ENCODE data around the gene SLC2A4RG. TPM values are rescaled to one million over a fixed set of nuclear protein-coding genes. Genes with fewer than 3 reads are reported as not detected.

Gene SLC2A4RG
- polyA plus RNA-seq, 3 donors from 2014 or later, result 1.5 to 3.6 (median 3.2) TPM

DNA sequence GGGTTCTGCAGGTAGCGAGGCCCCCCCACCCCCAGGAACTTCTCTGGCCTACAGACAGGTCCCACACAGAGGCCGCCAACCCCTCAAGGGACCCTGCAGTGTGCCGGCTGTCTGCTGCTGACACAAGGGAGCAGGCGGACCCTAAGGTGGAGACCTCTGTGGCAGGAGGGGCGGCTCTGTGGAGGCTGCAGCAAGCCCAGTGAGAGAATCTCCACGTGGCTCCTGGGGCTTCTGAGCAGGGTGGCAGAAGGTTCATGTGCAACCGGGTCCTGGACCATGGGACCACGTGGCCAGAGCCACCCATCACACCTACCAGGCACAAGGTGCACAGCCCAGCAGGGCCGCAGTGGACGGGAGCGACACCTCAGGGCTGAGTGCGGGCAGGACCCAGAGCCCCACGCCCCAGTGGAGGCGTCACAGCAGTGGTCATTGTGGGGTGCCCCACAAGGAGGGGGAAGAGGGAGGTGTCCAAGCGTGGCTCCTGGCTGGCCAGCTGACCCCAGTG lies 36.1 kb upstream of the SLC2A4RG start:
- peaks cover 0 to 6% (median 3%) of the 10 kb centered on the region in 3 donors for H3K36me3 Mint-ChIP-seq
- H3K4me1 Mint-ChIP-seq, result peaks cover 18 to 25% of the 10 kb centered on the region in 2 donors
- H3K4me3 Mint-ChIP-seq, result no peak overlapping the region
- peaks cover 0 to 5% (median 2%) of the 10 kb centered on the region in 3 donors for H3K27me3 Mint-ChIP-seq (ENCODE audit: low read depth in 3 of 3)
- H3K9me3 Mint-ChIP-seq, result no peaks in the 10 kb centered on the region
- no peak overlapping the region for H3K27ac Mint-ChIP-seq
- no peak for DNase-seq

DNA sequence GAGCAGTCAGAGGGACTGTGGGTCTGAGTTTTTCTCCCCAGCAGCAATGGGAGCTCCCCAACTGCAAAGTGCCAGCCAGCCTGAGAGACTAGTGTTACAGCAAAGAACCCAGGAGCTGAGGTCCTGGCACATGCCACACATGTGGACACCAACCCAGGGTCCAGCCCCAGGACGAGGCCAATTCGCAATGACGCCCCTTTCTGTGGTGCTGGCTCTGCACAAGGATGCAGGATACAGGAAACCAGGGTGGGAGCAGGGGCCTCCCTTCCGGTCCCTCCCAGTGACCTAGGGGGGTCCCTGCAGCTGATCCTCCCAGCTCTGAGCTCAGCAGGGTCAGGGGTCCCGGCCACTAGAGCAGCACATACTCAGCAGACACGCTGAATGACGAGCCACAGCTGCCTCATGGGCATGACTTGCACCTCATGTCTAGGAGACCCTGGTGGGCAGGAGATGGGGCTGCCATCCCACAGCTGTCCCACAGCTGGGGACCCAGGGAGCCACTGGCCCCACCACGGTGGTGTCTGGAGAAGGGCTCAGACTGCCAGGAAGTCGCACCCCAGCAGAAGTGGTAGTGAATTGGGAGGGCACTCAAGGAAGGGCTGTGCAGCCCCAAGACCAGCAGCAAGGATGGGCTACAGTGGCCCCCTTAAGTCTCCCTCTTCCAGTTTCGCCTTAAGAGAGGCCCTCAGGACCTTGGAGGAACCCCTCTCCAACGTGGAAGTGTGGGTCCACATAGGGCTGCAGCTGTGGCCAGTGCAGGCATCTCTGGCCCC lies 35.4 kb upstream of the SLC2A4RG start:
- DNase-seq, result no peak
- Mint-ChIP-seq H3K36me3 (peaks cover 0 to 9% (median 3%) of the 10 kb centered on the region in 3 donors), H3K9me3 (no peaks in the 10 kb centered on the region), H3K4me1 (peaks cover 24 to 32% of the 10 kb centered on the region in 2 donors), H3K27me3 (ENCODE audit: low read depth in 3 of 3) (peaks cover 0 to 7% (median 5%) of the 10 kb centered on the region in 3 donors), H3K27ac (no peak overlapping the region), H3K4me3 (peak overlapping the region in 1 of 5 donors; percentile 32)

DNA sequence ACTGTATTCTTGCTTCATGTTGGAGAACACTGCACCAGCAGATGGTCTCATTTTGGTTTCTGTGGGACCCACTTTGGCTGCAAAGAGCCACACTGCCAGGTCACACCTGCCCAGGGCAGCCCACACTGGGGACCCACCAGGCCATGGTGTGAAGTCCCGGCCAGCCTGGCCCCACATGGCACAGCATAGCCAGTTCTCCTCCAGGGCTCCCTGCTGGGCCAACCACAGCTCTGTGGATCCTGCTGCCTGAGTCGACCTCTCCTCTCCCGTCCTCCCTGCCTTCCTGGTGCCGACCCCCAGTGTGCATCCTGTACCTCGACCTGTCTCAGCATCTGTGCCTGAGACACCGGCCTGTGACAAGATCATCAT lies 34.8 kb upstream of the SLC2A4RG start:
- Mint-ChIP-seq H3K4me3 (no peak overlapping the region), H3K9me3 (no peaks in the 10 kb centered on the region), H3K4me1 (peaks cover 27 to 34% of the 10 kb centered on the region in 2 donors)

DNA sequence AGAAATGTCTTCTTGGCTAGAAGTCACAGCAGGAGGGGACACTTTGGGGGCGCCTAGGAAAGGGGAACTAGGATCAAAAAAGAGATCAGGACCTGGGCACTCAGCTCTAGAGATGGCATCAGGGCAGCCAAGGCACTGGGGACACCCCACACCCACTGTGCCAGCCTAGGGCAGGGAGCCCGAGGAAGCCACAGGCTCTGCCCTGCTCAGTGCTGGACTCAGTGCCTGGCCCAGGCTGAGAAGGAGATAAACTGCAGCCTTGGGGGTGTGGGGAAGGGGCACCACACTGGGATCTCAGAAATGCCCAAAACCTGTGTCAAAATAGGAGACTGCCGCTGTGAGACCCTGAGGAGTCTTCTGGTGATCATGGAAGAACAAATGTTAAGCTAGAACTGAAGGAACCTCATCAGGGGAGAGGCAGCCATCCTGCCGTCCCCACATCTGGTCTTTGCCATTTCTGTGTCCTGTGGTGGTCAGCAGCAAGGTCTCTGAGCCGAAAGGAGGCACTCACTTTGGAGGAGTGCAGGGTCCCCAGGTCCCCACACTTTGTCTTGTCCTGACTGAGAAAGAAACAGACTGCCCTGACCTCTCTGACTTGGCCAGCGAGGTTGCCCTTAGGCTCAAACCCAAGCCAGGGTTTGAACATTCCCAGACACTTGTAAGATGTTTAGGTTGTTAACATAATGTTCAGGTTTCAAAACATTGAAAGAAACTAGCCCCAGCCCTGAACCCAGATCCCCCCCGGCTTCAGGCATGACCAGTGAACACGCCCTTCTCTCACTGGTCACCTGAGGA lies 34.1 kb upstream of the SLC2A4RG start:
- Mint-ChIP-seq H3K27me3 (ENCODE audit: low read depth in 3 of 3) (peaks cover 0 to 7% (median 5%) of the 10 kb centered on the region in 3 donors), H3K4me3 (peak overlapping the region in 4 of 5 donors; percentile 35 to 50 (median 40)), H3K4me1 (peaks cover 31 to 39% of the 10 kb centered on the region in 2 donors), H3K36me3 (peaks cover 0 to 12% (median 5%) of the 10 kb centered on the region in 3 donors), H3K27ac (peak overlapping the region in 4 of 6 donors; percentile 24 to 88 (median 66)), H3K9me3 (no peaks in the 10 kb centered on the region)
- no peak for DNase-seq

More for the DNA sequence above, 34.8 kb upstream of the SLC2A4RG start:
- Mint-ChIP-seq H3K27ac (peak overlapping the region in 3 of 6 donors; percentile 48 to 72 (median 59)), H3K27me3 (ENCODE audit: low read depth in 3 of 3) (peaks cover 0 to 7% (median 5%) of the 10 kb centered on the region in 3 donors), H3K36me3 (peaks cover 0 to 9% (median 3%) of the 10 kb centered on the region in 3 donors)
- no peak for DNase-seq

DNA sequence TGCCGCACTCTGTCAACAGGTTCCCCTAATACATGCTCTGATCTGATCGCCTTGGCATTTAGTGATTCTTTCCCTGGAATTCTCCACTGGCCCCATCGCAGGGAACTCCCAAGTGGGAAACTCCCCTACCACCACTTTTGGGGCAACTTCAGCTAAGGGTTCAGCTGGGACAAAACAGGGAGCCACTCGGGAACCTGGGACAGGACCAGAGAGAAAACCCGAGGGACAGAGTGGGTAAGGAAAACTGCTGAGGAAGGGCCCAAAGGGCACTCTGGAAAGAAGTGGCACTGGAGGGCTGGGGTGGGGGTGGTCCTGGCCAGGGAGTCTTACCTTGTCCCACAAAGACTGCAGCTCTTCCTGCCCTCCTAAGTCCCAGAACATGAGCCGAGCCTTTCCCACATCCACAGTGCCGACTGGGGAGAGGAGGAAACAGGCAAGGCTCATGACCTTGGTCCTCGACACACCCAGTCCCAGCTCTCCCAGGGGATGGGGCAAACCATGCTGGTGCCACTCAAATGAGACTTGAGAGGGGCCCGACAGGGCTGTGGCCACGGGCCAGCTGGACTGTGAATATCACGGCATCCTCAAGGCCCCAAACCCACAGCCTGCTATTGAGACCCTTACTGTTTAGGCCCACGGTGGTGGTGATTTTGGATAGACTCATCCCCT lies 33.4 kb upstream of the SLC2A4RG start:
- peaks cover 38 to 46% of the 10 kb centered on the region in 2 donors for H3K4me1 Mint-ChIP-seq
- peaks cover 0 to 19% (median 9%) of the 10 kb centered on the region in 3 donors for H3K36me3 Mint-ChIP-seq
- peak overlapping the region; percentile 83 to 91 (median 88) for H3K27ac Mint-ChIP-seq
- no peak for DNase-seq
- H3K9me3 Mint-ChIP-seq, result no peaks in the 10 kb centered on the region
- H3K4me3 Mint-ChIP-seq, result peak overlapping the region; percentile 84 to 89 (median 85)
- H3K27me3 Mint-ChIP-seq (ENCODE audit: low read depth in 3 of 3), result peaks cover 0 to 10% (median 5%) of the 10 kb centered on the region in 3 donors

DNA sequence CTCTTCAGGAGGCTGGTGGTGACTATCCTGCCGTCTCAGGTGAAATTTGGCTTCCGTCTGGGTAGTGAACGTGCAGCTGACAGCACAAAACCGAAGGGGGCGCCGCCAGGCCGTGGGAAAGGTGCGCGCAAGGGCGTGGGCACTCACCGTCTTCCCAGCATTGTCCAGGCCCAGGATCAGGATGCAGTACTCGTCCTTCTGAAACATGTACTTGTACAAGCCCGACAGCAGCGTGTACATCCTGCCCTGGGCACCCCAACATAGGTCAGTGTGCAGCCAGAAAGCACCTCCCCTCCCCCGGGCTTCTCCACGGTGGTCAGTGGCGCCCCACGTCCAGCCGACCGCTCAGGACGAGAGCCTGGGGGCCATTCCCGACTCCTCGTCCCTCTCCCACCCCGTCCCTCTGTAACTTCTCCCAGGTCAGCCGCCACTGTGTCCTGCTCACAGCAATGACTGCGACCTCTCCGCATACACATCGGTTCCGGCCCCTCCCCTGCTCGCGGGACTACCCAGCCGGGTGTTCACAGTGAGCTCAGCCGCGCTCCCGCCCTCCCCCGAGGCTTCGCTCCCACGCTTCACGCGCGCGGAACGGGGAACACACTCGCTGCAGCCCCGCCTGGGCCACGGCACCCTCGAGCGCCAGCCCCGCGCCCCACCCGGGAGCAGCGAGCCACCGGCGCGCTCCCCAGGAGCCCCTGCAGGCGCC lies 32.6 kb upstream of the SLC2A4RG start:
- Mint-ChIP-seq H3K27ac (peak overlapping the region; percentile 83 to 91 (median 88)), H3K27me3 (ENCODE audit: low read depth in 3 of 3) (peaks cover 0 to 11% (median 5%) of the 10 kb centered on the region in 3 donors), H3K4me3 (peak overlapping the region; percentile 84 to 89 (median 85)), H3K9me3 (no peaks in the 10 kb centered on the region), H3K36me3 (peaks cover under 1 to 22% (median 10%) of the 10 kb centered on the region in 3 donors), H3K4me1 (peaks cover 44 to 48% of the 10 kb centered on the region in 2 donors)
- DNase-seq, result peak; percentile 42 to 48 (median 47)

DNA sequence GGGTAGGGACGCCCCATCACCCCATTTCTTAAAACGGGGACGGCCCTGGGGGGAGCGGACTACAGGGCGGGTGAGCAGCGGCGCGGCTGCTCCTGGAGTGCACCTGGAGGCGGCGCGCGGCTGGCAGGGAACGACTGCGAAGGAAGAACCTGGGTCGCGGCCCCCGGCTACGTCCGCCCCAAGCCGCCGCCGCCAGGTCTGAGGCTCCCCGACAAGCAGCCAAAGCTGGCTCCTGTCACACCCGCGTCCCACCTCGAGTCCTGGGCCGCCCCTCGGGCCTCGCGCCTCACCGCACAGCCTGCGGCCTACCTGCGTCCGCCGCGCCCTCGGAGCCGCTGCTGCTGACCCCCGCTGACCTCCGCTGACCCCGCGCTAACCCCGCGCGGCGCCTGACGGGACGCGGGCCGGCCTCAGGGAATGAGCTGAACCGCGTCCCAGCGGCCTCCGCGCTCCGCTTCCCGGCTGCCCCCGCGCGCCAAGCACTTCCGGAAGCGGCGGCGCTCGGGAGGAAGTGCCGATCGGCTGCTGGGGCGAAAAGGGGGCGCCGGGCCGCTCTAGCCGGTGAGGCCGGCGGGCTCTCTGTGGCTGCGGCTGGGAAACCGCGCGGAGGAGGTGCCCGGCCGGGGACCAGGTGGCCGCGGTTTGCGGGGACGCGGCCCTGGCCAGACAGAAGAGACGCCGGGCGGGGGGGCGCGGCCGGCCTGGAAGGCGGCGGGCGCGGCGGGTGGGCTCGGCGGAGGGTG lies 31.8 kb upstream of the SLC2A4RG start, which contains the start of the genes ARFRP1 and ZGPAT:
Gene ARFRP1 (minus strand): TSS at position 419 of the 743 bp plus-strand sequence. CDS start 885 bp downstream, outside the sequence.
Gene ZGPAT (plus strand): TSS at position 482 of the 743 bp plus-strand sequence. CDS start 542 bp downstream, outside the sequence.
- H3K9me3 Mint-ChIP-seq, result no peaks in the 10 kb centered on the region
- H3K27ac Mint-ChIP-seq, result peak within 1 kb of the TSS; percentile 83 to 91 (median 88)
- peaks cover 0 to 11% (median 5%) of the 10 kb centered on the region in 3 donors for H3K27me3 Mint-ChIP-seq (ENCODE audit: low read depth in 3 of 3)
- peak; percentile 85 to 88 (median 88) for DNase-seq
- peaks cover 51 to 52% of the 10 kb centered on the region in 2 donors for H3K4me1 Mint-ChIP-seq
- peaks cover 8 to 29% (median 15%) of the 10 kb centered on the region in 3 donors for H3K36me3 Mint-ChIP-seq
- peak within 1 kb of the TSS; percentile 84 to 89 (median 85) for H3K4me3 Mint-ChIP-seq

DNA sequence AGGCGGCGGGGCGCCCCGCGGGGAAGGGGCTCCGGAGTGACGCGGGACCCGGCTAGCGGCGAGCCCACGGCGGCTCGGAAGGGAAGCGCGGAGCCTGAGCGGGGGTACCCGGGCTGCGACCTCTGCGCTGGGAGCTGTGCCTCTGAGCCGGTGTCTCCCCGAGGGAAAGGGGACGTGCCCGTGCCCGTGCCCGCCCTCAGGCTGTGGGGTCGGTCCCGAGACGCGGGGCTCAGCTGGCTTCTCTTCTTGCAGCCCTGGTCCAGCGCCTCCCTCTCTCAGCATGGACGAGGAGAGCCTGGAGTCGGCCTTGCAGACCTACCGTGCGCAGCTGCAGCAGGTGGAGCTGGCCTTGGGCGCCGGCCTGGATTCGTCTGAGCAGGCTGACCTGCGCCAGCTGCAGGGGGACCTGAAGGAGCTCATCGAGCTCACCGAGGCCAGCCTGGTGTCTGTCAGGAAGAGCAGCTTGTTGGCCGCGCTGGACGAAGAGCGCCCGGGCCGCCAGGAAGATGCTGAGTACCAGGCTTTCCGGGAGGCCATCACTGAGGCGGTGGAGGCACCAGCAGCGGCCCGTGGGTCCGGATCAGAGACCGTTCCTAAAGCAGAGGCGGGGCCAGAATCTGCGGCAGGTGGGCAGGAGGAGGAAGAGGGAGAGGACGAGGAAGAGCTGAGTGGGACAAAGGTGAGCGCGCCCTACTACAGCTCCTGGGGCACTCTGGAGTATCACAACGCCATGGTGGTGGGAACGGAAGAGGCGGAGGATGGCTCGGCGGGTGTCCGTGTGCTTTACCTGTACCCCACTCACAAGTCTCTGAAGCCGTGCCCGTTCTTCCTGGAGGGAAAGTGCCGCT lies 31.1 kb upstream of the SLC2A4RG start:
- Mint-ChIP-seq H3K4me3 (peak overlapping the region; percentile 60 to 78 (median 74)), H3K36me3 (peaks cover 10 to 31% (median 15%) of the 10 kb centered on the region in 3 donors), H3K27me3 (ENCODE audit: low read depth in 3 of 3) (peaks cover 0 to 11% (median 5%) of the 10 kb centered on the region in 3 donors), H3K9me3 (no peaks in the 10 kb centered on the region), H3K27ac (peak overlapping the region in 5 of 6 donors; percentile 49 to 89 (median 61)), H3K4me1 (peaks cover 51 to 55% of the 10 kb centered on the region in 2 donors)
- DNase-seq, result peak in 1 of 3 donors; percentile 30

DNA sequence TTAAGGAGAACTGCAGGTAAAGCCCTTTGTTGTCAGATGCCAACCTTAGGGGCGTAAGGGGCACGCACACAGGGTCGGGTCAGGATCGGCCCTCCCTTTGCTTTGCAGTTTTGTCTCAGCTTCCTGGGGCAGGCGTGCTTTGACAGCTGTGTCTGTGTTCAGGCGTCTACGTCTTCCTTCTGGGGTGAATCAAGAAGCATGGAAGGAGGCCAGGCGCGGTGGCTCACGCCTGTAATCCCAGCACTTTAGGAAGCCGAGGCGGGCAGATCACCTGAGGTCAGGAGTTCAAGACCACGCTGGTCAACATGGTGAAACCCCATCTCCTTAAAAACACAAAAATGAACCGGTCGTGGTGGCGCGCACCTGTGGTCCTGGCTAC lies 30.4 kb upstream of the SLC2A4RG start:
- Mint-ChIP-seq H3K4me3 (peak overlapping the region; percentile 60 to 78 (median 74)), H3K9me3 (no peaks in the 10 kb centered on the region), H3K36me3 (peaks cover 10 to 35% (median 15%) of the 10 kb centered on the region in 3 donors), H3K27me3 (ENCODE audit: low read depth in 3 of 3) (peaks cover 0 to 11% (median 5%) of the 10 kb centered on the region in 3 donors), H3K27ac (peak overlapping the region in 4 of 6 donors; percentile 57 to 89 (median 72)), H3K4me1 (peaks cover 51 to 55% of the 10 kb centered on the region in 2 donors)
- no peak for DNase-seq

DNA sequence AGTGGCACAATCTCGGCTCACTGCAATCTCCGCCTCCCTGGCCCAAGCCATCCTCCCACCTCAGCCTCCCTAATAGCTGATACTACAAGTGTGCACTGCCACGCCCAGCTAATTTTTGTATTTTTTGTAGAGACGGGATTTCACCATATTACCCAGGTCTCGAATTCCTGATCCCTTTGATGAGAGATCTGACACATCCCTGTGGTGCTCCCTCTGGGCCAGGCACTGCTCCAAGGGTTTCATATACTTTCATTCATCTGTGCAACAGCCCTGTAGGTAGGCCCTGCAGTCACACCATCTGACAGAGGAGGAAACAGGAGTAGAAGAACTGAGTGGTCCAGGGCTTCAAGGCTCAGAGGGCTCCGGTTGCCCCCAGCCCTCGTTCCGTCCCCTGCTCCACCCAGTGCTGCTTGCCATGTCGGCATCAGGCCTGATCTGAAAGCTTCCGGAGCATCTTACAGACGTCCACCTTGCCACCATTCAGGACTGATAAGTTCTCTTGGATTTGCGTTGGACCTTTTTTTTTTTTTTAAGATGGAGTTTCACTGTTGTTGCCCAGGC lies 28.4 kb upstream of the SLC2A4RG start:
- peak overlapping the region in 1 of 6 donors; percentile 19 for H3K27ac Mint-ChIP-seq
- no peak for DNase-seq
- H3K9me3 Mint-ChIP-seq, result peaks cover 0 to 4% (median 2%) of the 10 kb centered on the region in 6 donors
- peaks cover 49 to 60% of the 10 kb centered on the region in 2 donors for H3K4me1 Mint-ChIP-seq
- peak overlapping the region in 2 of 5 donors; percentile 3 to 21 for H3K4me3 Mint-ChIP-seq
- peaks cover 19 to 49% (median 25%) of the 10 kb centered on the region in 3 donors for H3K36me3 Mint-ChIP-seq
- H3K27me3 Mint-ChIP-seq (ENCODE audit: low read depth in 3 of 3), result peaks cover 0 to 11% (median 5%) of the 10 kb centered on the region in 3 donors

DNA sequence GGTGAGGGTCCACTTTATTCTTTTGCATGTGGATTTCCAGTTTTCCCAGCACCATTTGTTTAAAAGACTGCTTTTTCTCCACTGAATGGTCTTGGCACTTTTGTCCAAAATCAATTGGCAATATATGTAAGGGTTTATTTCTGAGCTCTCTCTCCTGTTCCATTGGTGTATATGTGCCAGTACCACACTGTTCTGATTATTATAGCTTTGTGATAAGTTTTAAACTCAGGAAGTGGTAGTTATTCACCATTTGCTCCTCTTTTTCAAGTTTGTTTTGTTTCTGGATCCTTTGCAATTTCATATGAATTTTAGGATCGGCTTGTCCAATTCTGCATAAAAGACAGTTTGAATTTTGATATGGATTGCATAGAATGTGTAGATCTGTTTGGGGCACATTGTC lies 27.4 kb upstream of the SLC2A4RG start:
- no peak for DNase-seq
- Mint-ChIP-seq H3K4me3 (no peak overlapping the region), H3K27me3 (ENCODE audit: low read depth in 3 of 3) (peaks cover 0 to 9% (median 2%) of the 10 kb centered on the region in 3 donors), H3K27ac (peak overlapping the region in 2 of 6 donors; percentile 10 to 39), H3K9me3 (peaks cover 0 to 4% (median 2%) of the 10 kb centered on the region in 6 donors), H3K36me3 (peaks cover 23 to 49% (median 32%) of the 10 kb centered on the region in 3 donors), H3K4me1 (peaks cover 41 to 57% of the 10 kb centered on the region in 2 donors)
